Sigmoid colon (tissue), 3 donors: ENCODE results near the gene TMEM164.

Experiments used
- CTCF ChIP-seq, 4 experiments: fragments of 450-650 bp in 3 of 4; fragments of 200-600 bp in 1 of 4; IDR thresholded peaks; one replicate each; pipeline ENCODE4 v1.5.1; 2016 to 2019; ENCODE audit warnings: antibody characterized with exemption in 4 of 4, mild to moderate bottlenecking in 3 of 4, moderate library complexity in 2 of 4
- POLR2A ChIP-seq, 2 donors: fragments of 450-650 bp; IDR thresholded peaks; one replicate each; pipeline ENCODE4 v1.6.1; 2016; ENCODE audit warnings: antibody characterized with exemption in 2 of 2, mild to moderate bottlenecking in 2 of 2, moderate library complexity in 2 of 2

- no peak for TF ChIP-seq POLR2A (IDR thresholded peaks at IDR 0.05)
- no peak for TF ChIP-seq CTCF (IDR thresholded peaks at IDR 0.05)
These were observed 167.1 kb downstream of the TMEM164 start for GRCh38 chrX:110170029-110170428.
